GM20431 (cell line): ENCODE measurements around the gene BTAF1.

ENCODE experiments used
- in situ Hi-C: fragments of 300-500 bp; cut with MseI, MboI; formaldehyde crosslinking; loops from one replicate; pipeline ENCODE4 v1.15.0; 2020; ENCODE audit warnings: low sequenced_read_pairs; ENCODE audit not compliant: unreplicated experiment

The BTAF1 gene

DNA sequence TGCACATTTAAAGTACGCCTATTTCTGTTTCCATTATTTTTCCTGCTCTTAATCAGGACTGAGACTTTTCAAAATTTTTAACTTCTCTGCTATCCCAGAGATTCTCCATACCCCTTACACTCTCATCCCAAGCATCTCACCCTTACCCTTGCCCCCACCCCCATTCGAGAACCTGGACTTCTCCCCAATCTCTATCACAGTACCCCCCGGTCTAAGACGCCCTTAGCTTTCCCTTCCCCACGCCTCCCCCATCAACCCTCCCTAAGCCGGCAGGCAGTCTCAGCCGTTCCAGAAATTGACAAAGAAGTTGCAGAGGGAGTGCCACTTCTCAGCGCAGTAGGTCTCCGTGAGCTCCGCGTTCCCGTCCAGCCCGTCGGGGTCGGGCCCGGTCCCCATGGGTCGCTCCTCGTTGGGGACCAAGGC lies 15.6 kb upstream of the BTAF1 start:
- in situ Hi-C loops: loop anchor here (25.0 kb wide), 1 partner anchor 521 kb away; no protein-coding TSS in a partner anchor

DNA sequence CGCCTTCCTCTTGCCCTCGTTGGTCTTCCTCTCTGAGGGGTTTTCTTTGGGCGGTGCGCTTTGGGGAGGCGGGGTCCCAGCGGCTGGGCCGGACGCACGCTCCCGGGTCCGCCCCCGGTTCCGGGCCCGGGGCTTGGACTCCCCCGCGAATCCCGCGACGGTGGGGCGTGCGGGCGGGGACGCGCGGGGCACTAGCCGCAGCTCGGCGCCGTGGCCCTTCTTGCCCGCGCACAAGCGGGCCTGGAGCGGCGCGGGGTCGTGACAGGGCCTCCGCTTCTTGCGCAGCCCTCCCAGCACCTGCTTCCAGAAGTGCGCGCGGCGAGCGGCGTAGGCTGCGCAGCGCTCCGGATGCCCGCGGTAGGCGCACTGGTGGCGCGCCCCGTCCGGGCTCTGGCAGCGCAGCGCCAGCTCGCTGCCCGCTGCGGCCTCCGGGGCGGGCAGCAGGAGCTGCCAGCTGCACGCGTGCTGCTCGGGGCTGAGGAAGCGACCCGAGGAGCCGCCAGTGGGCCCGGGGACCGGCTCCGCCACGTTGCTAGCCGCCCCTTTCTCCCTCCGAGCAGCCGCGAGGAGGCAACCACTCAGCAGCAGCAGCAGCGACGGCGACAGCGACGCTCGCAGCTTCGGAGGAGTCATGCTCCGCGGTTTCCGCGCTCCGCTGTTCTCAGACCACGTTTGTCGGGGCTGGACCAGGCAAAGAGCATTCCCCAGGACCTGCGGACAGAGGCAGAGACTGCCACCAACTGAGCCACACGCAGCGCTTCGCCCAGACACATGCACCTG lies 15.0 kb upstream of the BTAF1 start:
- in situ Hi-C loops: loop anchor here (25.0 kb wide), 1 partner anchor 521 kb away; no protein-coding TSS in a partner anchor

- in situ Hi-C loops: loop anchor here (25.0 kb wide), 1 partner anchor 522 kb away; no protein-coding TSS in a partner anchor
Observed at GRCh38 chr10:91909117-91909677, 14.4 kb upstream of the BTAF1 start, which contains the start of gene FGFBP3. FGFBP3 (minus strand) TSS chr10:91909486; CDS start chr10:91908969, 517 bp downstream.

DNA sequence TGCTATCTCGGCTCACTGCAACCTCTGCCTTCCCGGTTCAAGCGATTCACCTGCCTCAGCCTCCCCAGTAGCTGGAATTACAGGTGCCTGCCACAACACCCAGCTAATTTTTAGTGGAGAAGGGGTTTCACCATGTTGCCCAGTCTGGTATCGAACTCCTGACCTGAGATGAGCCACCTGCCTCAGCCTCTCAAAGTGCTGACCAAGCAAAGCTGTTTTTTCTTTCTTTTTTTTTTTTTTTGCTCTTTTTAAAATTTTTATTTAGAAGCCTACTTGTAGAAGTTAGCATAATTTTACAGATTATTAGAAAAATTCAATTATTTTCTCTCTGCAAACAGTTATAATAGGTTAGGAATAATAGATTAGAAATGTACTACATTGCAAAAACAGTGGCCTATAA lies 13.1 kb upstream of the BTAF1 start:
- in situ Hi-C loops: loop anchor here (10.0 to 25.0 kb wide), 2 partner anchors 146 to 523 kb away; no protein-coding TSS in a partner anchor

GRCh38 chr10:91919651-91920050 lies 3.9 kb upstream of the BTAF1 start:
- in situ Hi-C loops: loop anchor here (10.0 to 25.0 kb wide), 2 partner anchors 155 to 532 kb away; no protein-coding TSS in a partner anchor

DNA sequence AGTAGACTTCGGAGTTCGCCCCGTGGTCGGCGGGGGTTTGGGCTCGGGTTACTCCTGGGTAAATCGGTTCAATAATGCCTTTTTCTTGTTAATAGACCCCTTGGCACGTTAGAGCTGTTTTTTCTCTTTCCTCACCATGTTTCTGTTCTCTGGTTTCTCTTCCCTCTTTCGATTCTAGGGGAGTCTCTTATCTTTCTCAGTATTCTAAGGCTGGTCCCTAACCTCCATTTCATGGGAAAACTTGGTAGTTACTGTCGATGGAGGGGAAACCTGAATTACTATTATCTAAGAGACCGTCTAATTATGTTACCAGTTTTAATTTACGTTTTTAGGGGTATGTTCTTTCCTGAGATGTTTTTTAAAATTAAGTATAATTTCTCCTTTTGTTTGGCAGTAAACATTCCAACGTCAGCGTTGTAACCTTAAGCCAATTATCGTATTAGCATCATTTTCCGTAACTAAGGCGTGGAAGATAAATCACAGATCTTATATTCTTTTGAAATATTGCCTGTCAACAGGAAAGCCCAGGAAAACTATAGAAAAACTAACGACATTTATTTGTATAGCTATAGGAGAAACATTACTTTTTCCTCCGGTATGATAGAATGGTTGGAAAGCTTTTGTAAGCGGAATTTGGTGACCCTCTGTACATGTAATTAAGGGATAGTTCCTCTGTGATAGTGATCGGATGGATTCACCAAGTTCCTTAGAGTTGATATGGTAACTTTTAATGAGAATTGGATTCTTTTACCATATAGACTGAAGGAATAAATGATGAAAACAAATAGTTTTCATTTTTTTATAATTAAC lies 847 bp downstream of the BTAF1 start:
- in situ Hi-C loops: loop anchor here (25.0 kb wide), 1 partner anchor 537 kb away; no protein-coding TSS in a partner anchor

DNA sequence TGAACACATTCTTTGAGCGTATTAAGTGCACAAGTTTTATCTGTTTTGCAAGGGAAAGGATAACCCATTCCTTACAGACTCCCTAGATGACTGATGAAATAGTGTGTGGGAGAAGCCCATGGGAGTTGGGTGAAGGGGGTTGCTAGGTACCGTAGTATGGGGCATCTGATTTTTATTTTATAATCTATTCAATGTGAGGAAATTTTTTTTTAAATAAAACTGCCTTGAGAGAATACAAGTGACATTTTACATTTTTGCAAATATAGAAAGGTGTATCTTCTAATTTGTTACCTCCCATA lies 1.4 kb downstream of the BTAF1 start:
- in situ Hi-C loops: no loop called here

- in situ Hi-C loops: no loop called here
Observed at GRCh38 chr10:91930939-91931338, 7.4 kb downstream of the BTAF1 start.

DNA sequence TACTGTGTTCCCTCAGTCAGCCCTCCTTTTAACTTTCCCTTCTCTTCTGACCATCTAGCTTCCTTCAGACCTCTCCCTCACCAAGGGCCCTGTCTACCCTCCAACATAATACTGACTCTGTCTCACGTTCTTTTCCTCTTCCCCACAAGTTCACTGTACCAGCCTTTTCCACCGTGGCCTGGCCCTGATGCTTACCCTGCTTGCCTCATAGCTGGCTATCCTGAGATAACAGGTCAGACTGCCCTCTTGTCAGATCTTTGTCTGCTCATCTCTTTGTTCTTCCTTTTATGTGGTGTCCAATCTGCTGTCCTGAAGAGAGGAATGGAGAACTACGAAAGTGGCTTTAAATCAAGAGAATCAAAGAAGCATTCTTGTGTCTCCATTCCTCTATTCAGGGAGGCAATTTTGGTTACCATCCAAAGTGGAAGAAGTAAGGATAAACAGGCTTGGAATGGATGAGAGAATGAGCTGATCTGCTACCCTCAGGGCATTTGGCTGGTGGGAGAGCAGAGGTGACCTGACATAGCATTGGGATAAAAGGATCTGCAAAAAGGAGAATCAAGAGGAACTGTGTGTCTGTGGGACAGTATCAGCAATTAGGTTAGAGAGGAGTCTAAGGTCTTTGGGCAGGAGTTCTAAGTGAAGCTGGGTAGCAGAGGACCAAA lies 8.1 kb downstream of the BTAF1 start:
- in situ Hi-C loops: no loop called here

DNA sequence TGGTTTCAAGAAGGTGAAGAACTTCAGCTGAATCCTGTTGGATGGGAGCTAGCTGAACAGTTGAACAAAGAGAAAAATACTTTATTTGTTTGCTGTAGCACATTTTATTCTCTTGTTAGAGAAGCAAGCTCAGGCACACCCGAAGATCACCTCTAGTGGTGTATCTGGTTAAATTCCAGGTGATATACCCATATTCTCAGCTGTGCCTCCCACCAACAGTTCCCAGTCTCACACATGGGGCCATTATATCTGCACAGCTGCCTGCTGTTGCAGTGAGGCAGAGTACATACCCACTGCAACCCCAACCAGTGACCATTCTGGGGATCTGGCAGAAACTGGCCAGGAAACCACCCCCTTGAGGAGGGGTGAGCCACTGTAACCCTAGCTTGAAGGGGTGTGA lies 9.2 kb downstream of the BTAF1 start:
- in situ Hi-C loops: no loop called here

GRCh38 chr10:91935886-91936285 lies 12.3 kb downstream of the BTAF1 start:
- in situ Hi-C loops: no loop called here

GRCh38 chr10:91939653-91940052 lies 16.1 kb downstream of the BTAF1 start:
- in situ Hi-C loops: no loop called here

- in situ Hi-C loops: no loop called here
Observed at GRCh38 chr10:91941426-91941825, 17.9 kb downstream of the BTAF1 start.

- in situ Hi-C loops: no loop called here
Observed at GRCh38 chr10:91944880-91945630, 21.5 kb downstream of the BTAF1 start.

GRCh38 chr10:91953600-91954160 lies 30.1 kb downstream of the BTAF1 start:
- in situ Hi-C loops: no loop called here

GRCh38 chr10:91955114-91955513 lies 31.5 kb downstream of the BTAF1 start:
- in situ Hi-C loops: no loop called here

- in situ Hi-C loops: no loop called here
Observed at GRCh38 chr10:91957091-91957490, 33.5 kb downstream of the BTAF1 start.

DNA sequence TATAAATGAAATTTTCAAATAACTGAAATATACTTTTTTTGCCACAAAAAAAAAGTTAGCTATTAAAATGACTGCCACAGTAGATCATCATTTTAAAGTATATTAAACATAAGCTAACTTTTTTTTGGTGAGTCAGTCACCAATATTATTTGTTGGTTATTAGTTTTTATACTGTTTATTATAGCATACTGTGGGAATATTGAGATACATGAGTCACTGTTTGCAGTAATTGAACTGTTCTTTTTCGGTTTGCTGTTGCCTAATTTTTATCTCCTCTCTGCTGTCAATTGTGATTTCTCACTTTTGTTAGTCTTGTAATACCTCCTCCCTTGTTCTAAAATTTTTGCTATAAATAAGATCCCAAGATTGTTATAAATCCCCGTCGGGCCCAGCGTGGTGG lies 45.7 kb downstream of the BTAF1 start:
- in situ Hi-C loops: no loop called here

DNA sequence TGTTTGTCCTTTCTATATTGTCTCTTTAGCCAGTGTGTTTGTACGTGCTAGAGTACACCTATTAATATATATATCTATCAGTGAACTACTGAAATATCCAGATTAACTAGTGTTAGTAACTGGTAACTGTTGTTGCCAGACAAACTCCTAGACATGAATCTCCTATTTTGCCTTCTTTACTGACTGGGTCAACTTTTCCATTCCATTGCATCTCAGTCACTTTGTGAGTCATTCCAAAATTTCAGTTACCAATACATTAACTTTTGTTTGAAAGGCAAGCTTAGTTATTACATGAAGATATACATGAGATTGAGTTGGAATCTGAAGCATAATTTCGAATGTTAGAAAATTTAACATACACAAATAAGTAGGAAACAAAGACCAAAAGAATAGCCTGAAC lies 51.4 kb downstream of the BTAF1 start:
- in situ Hi-C loops: no loop called here
